Natural killer cell (primary cell): ENCODE results near the gene A2ML1. TPM values are rescaled to one million over a fixed set of nuclear protein-coding genes. Genes with fewer than 3 reads are reported as not detected.

ENCODE experiments used
- ATAC-seq, 3 donors: fragments of 150-1000 bp in 2 of 3; fragments of 200-7000 bp in 1 of 3; cut with Tn5 transposase; 1 replicate in 1 of 3; 2 replicates in 2 of 3; pipeline ENCODE4 v1.10.0; 2021; ENCODE audit warnings: mild to moderate bottlenecking in 2 of 3, moderate library complexity in 2 of 3
- DNase-seq, 2 donors: peaks; one replicate each; pipeline versions ENCODE4 v3.0.0 to v3.0.0-alpha.2; 2013 to 2021; ENCODE audit warnings: mixed read lengths in 1 of 2
- H3K27ac ChIP-seq: one replicate; pipeline ENCODE4 v1.5.1; 2013; ENCODE audit warnings: mild to moderate bottlenecking, low read length
- H3K27me3 ChIP-seq: one replicate; pipeline ENCODE4 v1.6.1; 2013; ENCODE audit warnings: low read length; ENCODE audit not compliant: control insufficient read depth, insufficient read depth
- H3K36me3 ChIP-seq: one replicate; pipeline ENCODE4 v1.6.1; 2013; ENCODE audit warnings: low read length; ENCODE audit not compliant: control insufficient read depth, insufficient read depth
- H3K4me1 ChIP-seq: one replicate; pipeline ENCODE4 v1.6.1; 2013; ENCODE audit warnings: low read length; ENCODE audit not compliant: control insufficient read depth, insufficient read depth
- H3K4me3 ChIP-seq: one replicate; pipeline ENCODE4 v1.5.1; 2013; ENCODE audit warnings: low read length
- H3K9me3 ChIP-seq: one replicate; pipeline ENCODE4 v1.6.1; 2013; ENCODE audit warnings: low read length; ENCODE audit not compliant: control insufficient read depth, insufficient read depth
- H3K27ac Mint-ChIP-seq, 2 donors: one replicate each; pipeline ENCODE4 v1.8.0; 2022; ENCODE audit warnings: mild to moderate bottlenecking in 2 of 2, mixed read lengths in 2 of 2, moderate library complexity in 1 of 2
- H3K27me3 Mint-ChIP-seq, 2 donors: one replicate each; pipeline ENCODE4 v1.8.0; 2022; ENCODE audit warnings: low read depth in 2 of 2, mixed read lengths in 2 of 2
- H3K36me3 Mint-ChIP-seq: one replicate; pipeline ENCODE4 v1.8.0; 2022; ENCODE audit warnings: mixed read lengths
- H3K4me1 Mint-ChIP-seq, 2 donors: one replicate each; pipeline ENCODE4 v1.8.0; 2022; ENCODE audit warnings: mixed read lengths in 2 of 2
- H3K4me3 Mint-ChIP-seq: one replicate; pipeline ENCODE4 v1.8.0; 2022; ENCODE audit warnings: mild to moderate bottlenecking, moderate library complexity, mixed read lengths
- H3K9me3 Mint-ChIP-seq, 2 donors: one replicate each; pipeline ENCODE4 v1.8.0; 2022; ENCODE audit warnings: mixed read lengths in 2 of 2
- WGBS: methylation state at CpG from one replicate; pipeline ENCODE4 v1.1.7; 2013; ENCODE audit warnings: missing lambda C conversion rate; ENCODE audit not compliant: insufficient coverage; 5-methylcytosine and 5-hydroxymethylcytosine counted together
- intact Hi-C: fragments of 100-400 bp; cut with micrococcal nuclease; formaldehyde crosslinking; loops from one replicate; pipeline ENCODE4 v1.14.2; 2022
- total RNA-seq, 4 donors: library from RNA; stranded (reverse); fragments of 120-200 nt in 1 of 4; gene quantifications; one replicate each; pipeline versions ENCODE4 v1.2.3 to v1.2.4, GENCODE V29; 2013 to 2022
- TF ChIP-seq, protein P1 (sequence below): fragments of 200-600 bp; IDR thresholded peaks from one replicate; pipeline ENCODE4 v1.8.0; 2022; ENCODE audit warnings: antibody characterized with exemption

The A2ML1 gene
- not detected for total RNA-seq
- total RNA-seq (2013) = not detected

GRCh38 chr12:8822298-8822697 lies at the start of gene A2ML1:
TSS of gene A2ML1 (plus strand) at chr12:8822621. CDS start at chr12:8822652, 31 bp downstream.
- Mint-ChIP-seq H3K9me3 (no peaks in the 10 kb centered on the region), H3K36me3 (no peaks in the 10 kb centered on the region), H3K27me3 (peaks cover 14 to 27% of the 10 kb centered on the region in 2 donors), H3K27ac (no peak within 1 kb of the TSS), H3K4me1 (no peaks in the 10 kb centered on the region), H3K4me3 (no peak within 1 kb of the TSS)
- intact Hi-C loops = no loop called here
- TF ChIP-seq, protein P1, sequence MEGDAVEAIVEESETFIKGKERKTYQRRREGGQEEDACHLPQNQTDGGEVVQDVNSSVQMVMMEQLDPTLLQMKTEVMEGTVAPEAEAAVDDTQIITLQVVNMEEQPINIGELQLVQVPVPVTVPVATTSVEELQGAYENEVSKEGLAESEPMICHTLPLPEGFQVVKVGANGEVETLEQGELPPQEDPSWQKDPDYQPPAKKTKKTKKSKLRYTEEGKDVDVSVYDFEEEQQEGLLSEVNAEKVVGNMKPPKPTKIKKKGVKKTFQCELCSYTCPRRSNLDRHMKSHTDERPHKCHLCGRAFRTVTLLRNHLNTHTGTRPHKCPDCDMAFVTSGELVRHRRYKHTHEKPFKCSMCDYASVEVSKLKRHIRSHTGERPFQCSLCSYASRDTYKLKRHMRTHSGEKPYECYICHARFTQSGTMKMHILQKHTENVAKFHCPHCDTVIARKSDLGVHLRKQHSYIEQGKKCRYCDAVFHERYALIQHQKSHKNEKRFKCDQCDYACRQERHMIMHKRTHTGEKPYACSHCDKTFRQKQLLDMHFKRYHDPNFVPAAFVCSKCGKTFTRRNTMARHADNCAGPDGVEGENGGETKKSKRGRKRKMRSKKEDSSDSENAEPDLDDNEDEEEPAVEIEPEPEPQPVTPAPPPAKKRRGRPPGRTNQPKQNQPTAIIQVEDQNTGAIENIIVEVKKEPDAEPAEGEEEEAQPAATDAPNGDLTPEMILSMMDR = no peak
- DNase-seq = no peak
- no peak for ATAC-seq
- Histone ChIP-seq H3K4me1 (no peaks in the 10 kb centered on the region), H3K4me3 (no peak within 1 kb of the TSS), H3K27ac (no peak within 1 kb of the TSS), H3K36me3 (no peaks in the 10 kb centered on the region), H3K27me3 (peaks cover 3% of the 10 kb centered on the region), H3K9me3 (no peaks in the 10 kb centered on the region)
- 98% methylated on average over 3 of the region's 3 CpGs for whole genome bisulfite sequencing

GRCh38 chr12:8773461-8773860 lies 49.0 kb upstream of the A2ML1 start:
- DNase-seq = no peak
- Mint-ChIP-seq H3K27ac (no peak overlapping the region), H3K27me3 (no peaks in the 10 kb centered on the region), H3K4me1 (no peaks in the 10 kb centered on the region), H3K36me3 (no peaks in the 10 kb centered on the region), H3K4me3 (no peak overlapping the region), H3K9me3 (no peaks in the 10 kb centered on the region)
- H3K27ac ChIP-seq = no peak overlapping the region
- TF ChIP-seq, protein P1 = no peak
- no peaks in the 10 kb centered on the region for H3K4me1 ChIP-seq
- ATAC-seq = no peak
- no peaks in the 10 kb centered on the region for H3K27me3 ChIP-seq
- WGBS = 94% methylated on average over 10 of the region's 10 CpGs
- H3K4me3 ChIP-seq = no peak overlapping the region
- intact Hi-C loops = no loop called here
- H3K9me3 ChIP-seq = no peaks in the 10 kb centered on the region
- H3K36me3 ChIP-seq = peaks cover 3% of the 10 kb centered on the region

DNA sequence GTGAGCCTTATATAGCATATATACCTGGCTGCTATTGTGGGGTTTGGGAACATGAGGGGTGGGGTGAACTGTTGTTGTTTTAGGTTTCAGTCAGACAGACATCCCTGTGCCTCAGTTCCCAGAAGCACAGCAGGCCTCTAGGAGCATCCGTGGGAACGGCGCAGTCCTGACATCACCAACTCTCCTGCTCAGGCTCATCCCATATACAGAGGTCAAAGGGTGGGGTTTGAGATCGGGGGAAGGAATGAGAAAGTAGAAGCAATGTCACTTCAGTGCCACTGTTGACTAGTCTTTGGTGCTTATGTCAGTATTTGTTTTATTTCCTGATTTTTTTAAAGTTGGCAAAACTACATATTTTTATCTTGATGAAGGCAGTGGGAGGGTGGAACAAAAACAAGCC lies 43.1 kb upstream of the A2ML1 start:
- TF ChIP-seq, protein P1 = no peak
- H3K4me1 Mint-ChIP-seq = no peaks in the 10 kb centered on the region
- H3K4me3 Mint-ChIP-seq = no peak overlapping the region
- H3K36me3 ChIP-seq = no peaks in the 10 kb centered on the region
- H3K27ac Mint-ChIP-seq = no peak overlapping the region
- no peaks in the 10 kb centered on the region for H3K4me1 ChIP-seq
- intact Hi-C loops = no loop called here
- no peaks in the 10 kb centered on the region for H3K27me3 ChIP-seq
- WGBS = 100% methylated on average over 1 of the region's 4 CpGs
- H3K9me3 ChIP-seq = no peaks in the 10 kb centered on the region
- no peaks in the 10 kb centered on the region for H3K9me3 Mint-ChIP-seq
- peaks cover 8% of the 10 kb centered on the region for H3K36me3 Mint-ChIP-seq
- H3K4me3 ChIP-seq = no peak overlapping the region
- ATAC-seq (no peak), DNase-seq (no peak)
- H3K27me3 Mint-ChIP-seq = no peaks in the 10 kb centered on the region
- no peak overlapping the region for H3K27ac ChIP-seq

DNA sequence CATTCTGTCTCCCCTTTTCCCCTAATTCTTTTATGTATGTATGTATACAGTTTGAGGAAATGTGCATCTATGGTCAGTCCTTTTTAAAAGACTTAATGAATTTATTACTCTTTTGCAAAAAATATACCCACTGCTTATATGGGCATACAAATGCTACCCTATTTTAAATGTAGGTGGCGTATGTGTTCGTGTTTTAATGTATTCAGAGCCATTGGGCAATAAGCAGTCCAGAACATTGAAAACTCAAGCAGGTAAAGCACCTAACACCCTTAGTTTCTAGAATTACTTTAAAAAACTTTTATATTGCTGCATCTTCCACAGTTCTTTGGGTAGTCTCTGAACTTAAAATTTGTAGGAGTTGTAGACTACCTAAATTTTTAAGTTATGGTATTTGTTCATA lies 42.6 kb upstream of the A2ML1 start:
- ATAC-seq (no peak), DNase-seq (no peak)
- Histone ChIP-seq H3K27ac (no peak overlapping the region), H3K36me3 (no peaks in the 10 kb centered on the region), H3K4me3 (no peak overlapping the region), H3K9me3 (no peaks in the 10 kb centered on the region), H3K27me3 (no peaks in the 10 kb centered on the region), H3K4me1 (no peaks in the 10 kb centered on the region)
- H3K36me3 Mint-ChIP-seq = peaks cover 8% of the 10 kb centered on the region
- 95% methylated on average over 2 of the region's 2 CpGs for WGBS
- no peak overlapping the region for H3K27ac Mint-ChIP-seq
- no peaks in the 10 kb centered on the region for H3K27me3 Mint-ChIP-seq
- H3K4me3 Mint-ChIP-seq = no peak overlapping the region
- H3K9me3 Mint-ChIP-seq = no peaks in the 10 kb centered on the region
- no peaks in the 10 kb centered on the region for H3K4me1 Mint-ChIP-seq
- TF ChIP-seq, protein P1 = no peak
- intact Hi-C loops = no loop called here
